Peyer's patch (tissue), 4 donors: ENCODE data around the gene EXOC3.
"Not testable (repeated sequence)": the region's sequence is repeated elsewhere in the genome, so short reads cannot be mapped to it uniquely, and the experiment has no call there.

Source experiments
- POLR2A ChIP-seq, 2 donors: fragments of 450-650 bp; IDR thresholded peaks; one replicate each; pipeline ENCODE4 v1.5.1; 2017; ENCODE audit warnings: antibody characterized with exemption in 2 of 2, mild to moderate bottlenecking in 2 of 2, moderate library complexity in 2 of 2
- TF ChIP-seq, protein P1 (sequence below), 6 experiments: fragments of 450-650 bp in 4 of 6; fragments of 200-600 bp in 2 of 6; sonication (generic) in 1 of 6; IDR thresholded peaks; one replicate each; pipeline ENCODE4 v1.5.1; 2017 to 2019; ENCODE audit warnings: antibody characterized with exemption in 6 of 6, mild to moderate bottlenecking in 3 of 6, moderate library complexity in 1 of 6

DNA sequence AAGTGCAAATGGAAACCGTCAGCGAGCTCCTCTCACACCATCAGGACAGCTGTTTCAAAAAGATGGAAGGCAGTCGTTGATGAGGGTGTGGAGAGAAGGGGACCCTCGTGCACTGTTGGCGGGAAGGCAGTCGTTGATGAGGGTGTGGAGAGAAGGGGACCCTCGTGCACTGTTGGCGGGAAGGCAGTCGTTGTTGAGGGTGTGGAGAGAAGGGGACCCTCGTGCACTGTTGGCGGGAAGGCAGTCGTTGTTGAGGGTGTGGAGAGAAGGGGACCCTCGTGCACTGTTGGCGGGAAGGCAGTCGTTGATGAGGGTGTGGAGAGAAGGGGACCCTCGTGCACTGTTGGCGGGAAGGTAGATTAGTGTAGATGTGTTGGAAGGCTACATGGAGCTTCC is 40.8 kb upstream of the EXOC3 start:
- TF ChIP-seq, protein P1, sequence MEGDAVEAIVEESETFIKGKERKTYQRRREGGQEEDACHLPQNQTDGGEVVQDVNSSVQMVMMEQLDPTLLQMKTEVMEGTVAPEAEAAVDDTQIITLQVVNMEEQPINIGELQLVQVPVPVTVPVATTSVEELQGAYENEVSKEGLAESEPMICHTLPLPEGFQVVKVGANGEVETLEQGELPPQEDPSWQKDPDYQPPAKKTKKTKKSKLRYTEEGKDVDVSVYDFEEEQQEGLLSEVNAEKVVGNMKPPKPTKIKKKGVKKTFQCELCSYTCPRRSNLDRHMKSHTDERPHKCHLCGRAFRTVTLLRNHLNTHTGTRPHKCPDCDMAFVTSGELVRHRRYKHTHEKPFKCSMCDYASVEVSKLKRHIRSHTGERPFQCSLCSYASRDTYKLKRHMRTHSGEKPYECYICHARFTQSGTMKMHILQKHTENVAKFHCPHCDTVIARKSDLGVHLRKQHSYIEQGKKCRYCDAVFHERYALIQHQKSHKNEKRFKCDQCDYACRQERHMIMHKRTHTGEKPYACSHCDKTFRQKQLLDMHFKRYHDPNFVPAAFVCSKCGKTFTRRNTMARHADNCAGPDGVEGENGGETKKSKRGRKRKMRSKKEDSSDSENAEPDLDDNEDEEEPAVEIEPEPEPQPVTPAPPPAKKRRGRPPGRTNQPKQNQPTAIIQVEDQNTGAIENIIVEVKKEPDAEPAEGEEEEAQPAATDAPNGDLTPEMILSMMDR (IDR thresholded peaks at IDR 0.05), result not testable (repeated sequence)
- TF ChIP-seq POLR2A (IDR thresholded peaks at IDR 0.05), result not testable (repeated sequence)
